ENCODE measurements around the gene EPB41. TPM values are rescaled to one million over a fixed set of nuclear protein-coding genes. Genes with fewer than 3 reads are reported as not detected.

The EPB41 gene
- polyA plus RNA-seq, 1 of the 3 experiments (the other 2 are of a cell fraction): 7.4 TPM

- H3K9me2 ChIP-seq: no peaks in the 10 kb centered on the region
- 90% methylated on average over 3 of the region's 3 CpGs for WGBS (ENCODE audit: low lambda C conversion rate)
- H3K4me2 ChIP-seq: no peak overlapping the region
- H3K4me1 ChIP-seq (ENCODE audit: control insufficient read depth in 1 of 2, insufficient read depth in 2 of 2, low read depth in 1 of 2, low read length in 1 of 2): peaks cover 0 to 2% of the 10 kb centered on the region in 2 experiments; a peak in 1 of 4 replicates
- H3F3A ChIP-seq (replicated peaks; ENCODE audit: insufficient read depth): no peaks in the 10 kb centered on the region
- H3K9ac ChIP-seq: no peak overlapping the region
- H3K36me3 ChIP-seq (replicated peaks in 1 of 2; ENCODE audit: control insufficient read depth in 1 of 2, insufficient read depth in 2 of 2, low read length in 1 of 2): no peaks in the 10 kb centered on the region
- CTCF ChIA-PET: no interaction called here
- H3K27me3 ChIP-seq (ENCODE audit: insufficient read depth): no peaks in the 10 kb centered on the region
- POLR2A ChIA-PET: no interaction called here
- H3K9me3 ChIP-seq: no peaks in the 10 kb centered on the region
- no peak overlapping the region for H3K4me3 ChIP-seq (ENCODE audit: low read depth in 2 of 2, low read length in 1 of 2)
- H3K79me2 ChIP-seq (ENCODE audit: insufficient read depth): no peaks in the 10 kb centered on the region
- H4K20me1 ChIP-seq (ENCODE audit: insufficient read depth): no peaks in the 10 kb centered on the region
- DNase-seq: no peak
- H2AFZ ChIP-seq (ENCODE audit: low read depth): no peak overlapping the region
- no peak overlapping the region for H3K27ac ChIP-seq (ENCODE audit: low read depth in 2 of 2, low read length in 1 of 2)
- TF ChIP-seq, protein P1, sequence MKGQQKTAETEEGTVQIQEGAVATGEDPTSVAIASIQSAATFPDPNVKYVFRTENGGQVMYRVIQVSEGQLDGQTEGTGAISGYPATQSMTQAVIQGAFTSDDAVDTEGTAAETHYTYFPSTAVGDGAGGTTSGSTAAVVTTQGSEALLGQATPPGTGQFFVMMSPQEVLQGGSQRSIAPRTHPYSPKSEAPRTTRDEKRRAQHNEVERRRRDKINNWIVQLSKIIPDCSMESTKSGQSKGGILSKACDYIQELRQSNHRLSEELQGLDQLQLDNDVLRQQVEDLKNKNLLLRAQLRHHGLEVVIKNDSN (IDR thresholded peaks at IDR 0.05; ENCODE audit: borderline replicate concordance, low read depth): no peak
- no peak for TF ChIP-seq SIN3A (IDR thresholded peaks at IDR 0.05; ENCODE audit: borderline replicate concordance, low read depth, low read length)
- no peak for TF ChIP-seq NRF1 (IDR thresholded peaks at IDR 0.05; ENCODE audit: low read depth, low read length)
- TF ChIP-seq, protein P2, sequence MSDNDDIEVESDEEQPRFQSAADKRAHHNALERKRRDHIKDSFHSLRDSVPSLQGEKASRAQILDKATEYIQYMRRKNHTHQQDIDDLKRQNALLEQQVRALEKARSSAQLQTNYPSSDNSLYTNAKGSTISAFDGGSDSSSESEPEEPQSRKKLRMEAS (IDR thresholded peaks at IDR 0.05; ENCODE audit: low read depth): no peak
- no peak for TF ChIP-seq RXRA (IDR thresholded peaks at IDR 0.05; ENCODE audit: borderline replicate concordance, low read depth)
- TF ChIP-seq RFX5 (IDR thresholded peaks at IDR 0.05; ENCODE audit: low read length): no peak
Observed at GRCh38 chr1:29094433-29094832, 180.1 kb downstream of the EPB41 start.

DNA sequence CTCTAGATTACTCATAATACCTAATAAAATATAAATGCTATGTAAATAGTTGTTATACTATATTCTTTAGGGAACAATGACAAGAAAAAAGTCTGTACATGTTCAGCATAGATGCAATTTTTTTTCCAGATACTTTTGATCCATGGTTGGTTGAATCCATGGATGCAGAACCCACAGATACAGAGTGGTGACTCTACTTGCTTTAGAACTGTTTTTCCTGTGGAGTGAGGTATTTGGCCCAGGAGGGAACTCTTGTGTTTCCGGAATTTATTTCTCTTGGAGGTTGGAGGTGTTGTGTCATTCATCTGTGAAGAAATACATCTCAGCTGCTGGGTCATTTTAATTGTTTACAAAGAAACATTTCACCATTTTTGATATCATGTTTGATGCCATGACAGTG lies 180.6 kb downstream of the EPB41 start:
- TF ChIP-seq NRF1 (IDR thresholded peaks at IDR 0.05; ENCODE audit: low read depth, low read length) (no peak), TAF1 (IDR thresholded peaks at IDR 0.05; ENCODE audit: borderline replicate concordance, low read depth, low read length) (no peak), ELF1 (IDR thresholded peaks at IDR 0.05) (no peak), EP300 (IDR thresholded peaks at IDR 0.05; ENCODE audit: borderline replicate concordance in 1 of 2, low read depth in 1 of 2, low read length in 1 of 2) (no peak), REST (IDR thresholded peaks at IDR 0.05; ENCODE audit: low read depth, low read length) (no peak), TEAD4 (IDR thresholded peaks at IDR 0.05; ENCODE audit: borderline replicate concordance, insufficient read depth) (no peak), RAD21 (IDR thresholded peaks at IDR 0.05; ENCODE audit: low read length) (no peak), POLR2AphosphoS5 (IDR thresholded peaks at IDR 0.05; ENCODE audit: low read depth, low read length) (no peak), CTCF (IDR thresholded peaks at IDR 0.05) (no peak)
- TF ChIP-seq, protein P3, sequence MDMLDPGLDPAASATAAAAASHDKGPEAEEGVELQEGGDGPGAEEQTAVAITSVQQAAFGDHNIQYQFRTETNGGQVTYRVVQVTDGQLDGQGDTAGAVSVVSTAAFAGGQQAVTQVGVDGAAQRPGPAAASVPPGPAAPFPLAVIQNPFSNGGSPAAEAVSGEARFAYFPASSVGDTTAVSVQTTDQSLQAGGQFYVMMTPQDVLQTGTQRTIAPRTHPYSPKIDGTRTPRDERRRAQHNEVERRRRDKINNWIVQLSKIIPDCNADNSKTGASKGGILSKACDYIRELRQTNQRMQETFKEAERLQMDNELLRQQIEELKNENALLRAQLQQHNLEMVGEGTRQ (IDR thresholded peaks at IDR 0.05; ENCODE audit: borderline replicate concordance, low read depth, low read length): no peak
- TF ChIP-seq, protein P2 (IDR thresholded peaks at IDR 0.05; ENCODE audit: low read depth): no peak
- DNase-seq: no peak
- POLR2A ChIA-PET: no interaction called here

More for the DNA sequence above, 180.6 kb downstream of the EPB41 start:
- CTCF ChIA-PET: no interaction called here
- no peak overlapping the region for H3K27ac ChIP-seq (ENCODE audit: low read depth in 2 of 2, low read length in 1 of 2)
- H3K9me2 ChIP-seq: no peaks in the 10 kb centered on the region
- peaks cover 0 to 2% of the 10 kb centered on the region in 2 experiments; a peak in 1 of 4 replicates for H3K4me1 ChIP-seq (ENCODE audit: control insufficient read depth in 1 of 2, insufficient read depth in 2 of 2, low read depth in 1 of 2, low read length in 1 of 2)
- no peaks in the 10 kb centered on the region for H3K27me3 ChIP-seq (ENCODE audit: insufficient read depth)
- no peak overlapping the region for H3K9ac ChIP-seq
- no peaks in the 10 kb centered on the region for H4K20me1 ChIP-seq (ENCODE audit: insufficient read depth)
- WGBS (ENCODE audit: low lambda C conversion rate): 93% methylated on average over 1 of the region's 1 CpG
- no peaks in the 10 kb centered on the region for H3K79me2 ChIP-seq (ENCODE audit: insufficient read depth)
- H3F3A ChIP-seq (replicated peaks; ENCODE audit: insufficient read depth): no peaks in the 10 kb centered on the region
- H3K9me3 ChIP-seq: no peaks in the 10 kb centered on the region
- no peak overlapping the region for H3K4me2 ChIP-seq
- no peaks in the 10 kb centered on the region for H3K36me3 ChIP-seq (replicated peaks in 1 of 2; ENCODE audit: control insufficient read depth in 1 of 2, insufficient read depth in 2 of 2, low read length in 1 of 2)
- no peak overlapping the region for H2AFZ ChIP-seq (ENCODE audit: low read depth)
- H3K4me3 ChIP-seq (ENCODE audit: low read depth in 2 of 2, low read length in 1 of 2): no peak overlapping the region

Data from SK-N-SH (cell line).